ENCODE measurements around the gene PROM1. TPM values are rescaled to one million over a fixed set of nuclear protein-coding genes. Genes with fewer than 3 reads are reported as not detected.

The PROM1 gene
- polyA plus RNA-seq, 3 donors = not detected

GRCh38 chr4:15951781-15952180 is 132.0 kb downstream of the PROM1 start:
- Mint-ChIP-seq H3K36me3 (no peaks in the 10 kb centered on the region), H3K9me3 (peaks cover 5 to 9% (median 6%) of the 10 kb centered on the region in 7 donors), H3K4me1 (peaks cover 4% of the 10 kb centered on the region), H3K4me3 (no peak overlapping the region), H3K27me3 (ENCODE audit: low read depth in 3 of 3) (peaks cover 0 to 5% (median 3%) of the 10 kb centered on the region in 3 donors), H3K27ac (peak overlapping the region in 2 of 7 donors; percentile 1 to 35)
- Histone ChIP-seq H3K27me3 (ENCODE audit: control insufficient read depth in 2 of 2, insufficient read depth in 2 of 2, low read length in 2 of 2) (no peaks in the 10 kb centered on the region), H3K9me3 (replicated peaks in 1 of 2; ENCODE audit: control insufficient read depth in 1 of 2, insufficient read depth in 1 of 2, low read length in 2 of 2) (no peaks in the 10 kb centered on the region), H3K9ac (ENCODE audit: insufficient read depth, low read length, poor library complexity, severe bottlenecking) (no peak overlapping the region), H2AFZ (ENCODE audit: insufficient read depth, low read depth, low read length, poor library complexity, severe bottlenecking) (no peak overlapping the region), H4K20me1 (ENCODE audit: insufficient read depth, low read length) (no peaks in the 10 kb centered on the region), H3K4me1 (ENCODE audit: control insufficient read depth in 1 of 2, insufficient read depth in 2 of 2, low read length in 2 of 2) (no peaks in the 10 kb centered on the region), H3K4me3 (replicated peaks in 1 of 3; ENCODE audit: low read depth in 2 of 3, low read length in 3 of 3) (no peak overlapping the region), H3K79me2 (ENCODE audit: insufficient read depth, low read length) (no peaks in the 10 kb centered on the region), H3K27ac (ENCODE audit: low read depth in 1 of 2, low read length in 2 of 2) (no peak overlapping the region), H3K36me3 (replicated peaks in 1 of 2; ENCODE audit: control insufficient read depth in 1 of 2, insufficient read depth in 2 of 2, low read length in 2 of 2) (no peaks in the 10 kb centered on the region), H3K4me2 (replicated peaks; ENCODE audit: extremely low read depth, low read length, poor library complexity, severe bottlenecking) (no peak overlapping the region)
- TF ChIP-seq, protein P1, sequence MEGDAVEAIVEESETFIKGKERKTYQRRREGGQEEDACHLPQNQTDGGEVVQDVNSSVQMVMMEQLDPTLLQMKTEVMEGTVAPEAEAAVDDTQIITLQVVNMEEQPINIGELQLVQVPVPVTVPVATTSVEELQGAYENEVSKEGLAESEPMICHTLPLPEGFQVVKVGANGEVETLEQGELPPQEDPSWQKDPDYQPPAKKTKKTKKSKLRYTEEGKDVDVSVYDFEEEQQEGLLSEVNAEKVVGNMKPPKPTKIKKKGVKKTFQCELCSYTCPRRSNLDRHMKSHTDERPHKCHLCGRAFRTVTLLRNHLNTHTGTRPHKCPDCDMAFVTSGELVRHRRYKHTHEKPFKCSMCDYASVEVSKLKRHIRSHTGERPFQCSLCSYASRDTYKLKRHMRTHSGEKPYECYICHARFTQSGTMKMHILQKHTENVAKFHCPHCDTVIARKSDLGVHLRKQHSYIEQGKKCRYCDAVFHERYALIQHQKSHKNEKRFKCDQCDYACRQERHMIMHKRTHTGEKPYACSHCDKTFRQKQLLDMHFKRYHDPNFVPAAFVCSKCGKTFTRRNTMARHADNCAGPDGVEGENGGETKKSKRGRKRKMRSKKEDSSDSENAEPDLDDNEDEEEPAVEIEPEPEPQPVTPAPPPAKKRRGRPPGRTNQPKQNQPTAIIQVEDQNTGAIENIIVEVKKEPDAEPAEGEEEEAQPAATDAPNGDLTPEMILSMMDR (IDR thresholded peaks at IDR 0.05) = no peak
- no peak for DNase-seq
- intact Hi-C loops (cut with micrococcal nuclease) = no loop called here

- Histone ChIP-seq H3K79me2 (ENCODE audit: insufficient read depth, low read length) (no peaks in the 10 kb centered on the region), H2AFZ (ENCODE audit: insufficient read depth, low read depth, low read length, poor library complexity, severe bottlenecking) (no peak overlapping the region), H3K4me1 (ENCODE audit: control insufficient read depth in 1 of 2, insufficient read depth in 2 of 2, low read length in 2 of 2) (peaks cover 12 to 14% of the 10 kb centered on the region in 2 donors), H3K9me3 (replicated peaks in 1 of 2; ENCODE audit: control insufficient read depth in 1 of 2, insufficient read depth in 1 of 2, low read length in 2 of 2) (no peaks in the 10 kb centered on the region), H3K27ac (ENCODE audit: low read depth in 1 of 2, low read length in 2 of 2) (no peak overlapping the region), H3K9ac (ENCODE audit: insufficient read depth, low read length, poor library complexity, severe bottlenecking) (no peak overlapping the region), H3K36me3 (replicated peaks in 1 of 2; ENCODE audit: control insufficient read depth in 1 of 2, insufficient read depth in 2 of 2, low read length in 2 of 2) (no peaks in the 10 kb centered on the region), H3K4me2 (replicated peaks; ENCODE audit: extremely low read depth, low read length, poor library complexity, severe bottlenecking) (no peak overlapping the region), H3K4me3 (replicated peaks in 1 of 3; ENCODE audit: low read depth in 2 of 3, low read length in 3 of 3) (no peak overlapping the region), H4K20me1 (ENCODE audit: insufficient read depth, low read length) (no peaks in the 10 kb centered on the region), H3K27me3 (ENCODE audit: control insufficient read depth in 2 of 2, insufficient read depth in 2 of 2, low read length in 2 of 2) (no peaks in the 10 kb centered on the region)
- intact Hi-C loops (cut with micrococcal nuclease) = no loop called here
- H3K36me3 Mint-ChIP-seq = no peaks in the 10 kb centered on the region
- TF ChIP-seq, protein P1 (IDR thresholded peaks at IDR 0.05) = no peak
- DNase-seq = no peak
- H3K4me1 Mint-ChIP-seq = peaks cover 12% of the 10 kb centered on the region
- no peak overlapping the region for H3K4me3 Mint-ChIP-seq
- H3K9me3 Mint-ChIP-seq = peaks cover 0 to 3% (median 0%) of the 10 kb centered on the region in 7 donors
- 89% methylated on average over 8 of the region's 9 CpGs for WGBS (ENCODE audit: insufficient coverage)
- H3K27ac Mint-ChIP-seq = no peak overlapping the region
- H3K27me3 Mint-ChIP-seq (ENCODE audit: low read depth in 3 of 3) = peaks cover 0 to 5% (median 3%) of the 10 kb centered on the region in 3 donors
Observed at GRCh38 chr4:15948826-15949225, 135.0 kb downstream of the PROM1 start.

All from CD14-positive monocyte (primary cell).